ENCODE measurements around the gene PHLDB3.

PHLDB3 gene

DNA sequence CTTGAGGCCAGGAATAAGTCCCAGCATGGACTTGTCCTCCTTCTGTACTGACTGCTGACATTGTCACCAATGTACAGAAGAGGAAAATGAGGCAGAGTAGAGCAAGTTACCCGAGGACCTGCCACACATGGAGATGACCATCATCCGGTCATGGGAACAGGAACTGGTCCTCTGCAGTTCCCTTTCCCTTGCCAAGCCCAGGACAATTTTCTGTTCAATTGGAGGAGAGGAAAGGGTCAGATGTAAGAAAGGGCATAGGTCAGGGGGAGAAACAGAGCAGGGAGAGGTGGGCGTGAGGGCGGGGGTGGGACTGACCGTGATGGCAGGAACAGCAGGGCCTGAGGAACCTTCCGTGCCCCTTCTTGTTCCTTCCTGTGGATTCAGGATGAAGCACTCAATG, 18.6 kb downstream of the PHLDB3 start:
- H3K4me1 ChIP-seq (ENCODE audit: control insufficient read depth in 1 of 2, insufficient read depth in 1 of 2, low read depth in 1 of 2, low read length in 1 of 2) = no peaks in the 10 kb centered on the region
- no peak overlapping the region for H3K4me3 ChIP-seq (ENCODE audit: low read depth in 1 of 2, low read length in 1 of 2)

GRCh38 chr19:43483281-43483680, 21.3 kb downstream of the PHLDB3 start:
- Histone ChIP-seq H3K36me3 (no peaks in the 10 kb centered on the region), H3K4me3 (ENCODE audit: low read depth in 1 of 2, low read length in 1 of 2) (no peak overlapping the region)
- TF ChIP-seq CTCF (IDR thresholded peaks at IDR 0.05) = no peak

More for the DNA sequence above, 18.6 kb downstream of the PHLDB3 start:
- Histone ChIP-seq H3K27me3 (no peaks in the 10 kb centered on the region), H3K9me3 (no peaks in the 10 kb centered on the region), H3K36me3 (peaks cover 4% of the 10 kb centered on the region), H3K27ac (no peak overlapping the region)
- no peak for TF ChIP-seq CTCF (IDR thresholded peaks at IDR 0.05)

DNA sequence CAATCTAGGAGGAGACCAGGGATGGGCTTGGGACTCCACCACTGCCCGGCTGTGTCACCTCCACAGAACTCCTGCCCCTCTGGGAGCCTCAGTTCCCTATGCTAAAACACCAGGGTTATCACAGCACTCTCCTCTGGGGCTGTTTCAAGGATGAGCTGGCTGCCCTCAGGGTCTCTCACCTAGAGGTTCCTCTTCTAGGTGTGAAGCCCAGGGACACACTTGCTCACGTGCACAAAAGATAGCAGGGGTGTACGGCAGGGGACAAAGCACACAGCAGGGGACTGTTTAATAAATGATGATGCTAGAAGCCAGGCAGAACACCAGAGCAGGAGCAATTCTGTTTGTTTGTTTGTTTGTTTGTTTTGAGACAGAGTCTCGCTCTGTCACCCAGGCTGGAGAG, 22.4 kb downstream of the PHLDB3 start:
- no peak overlapping the region for H3K27ac ChIP-seq
- no peaks in the 10 kb centered on the region for H3K4me1 ChIP-seq (ENCODE audit: control insufficient read depth in 1 of 2, insufficient read depth in 1 of 2, low read depth in 1 of 2, low read length in 1 of 2)
- H3K36me3 ChIP-seq = no peaks in the 10 kb centered on the region
- TF ChIP-seq CTCF (IDR thresholded peaks at IDR 0.05) = no peak
- no peaks in the 10 kb centered on the region for H3K27me3 ChIP-seq
- no peak overlapping the region for H3K4me3 ChIP-seq (ENCODE audit: low read depth in 1 of 2, low read length in 1 of 2)
- no peaks in the 10 kb centered on the region for H3K9me3 ChIP-seq

More at GRCh38 chr19:43483281-43483680, 21.3 kb downstream of the PHLDB3 start:
- H3K27ac ChIP-seq = no peak overlapping the region
- H3K4me1 ChIP-seq (ENCODE audit: control insufficient read depth in 1 of 2, insufficient read depth in 1 of 2, low read depth in 1 of 2, low read length in 1 of 2) = no peaks in the 10 kb centered on the region
- no peaks in the 10 kb centered on the region for H3K9me3 ChIP-seq
- H3K27me3 ChIP-seq = no peaks in the 10 kb centered on the region

DNA sequence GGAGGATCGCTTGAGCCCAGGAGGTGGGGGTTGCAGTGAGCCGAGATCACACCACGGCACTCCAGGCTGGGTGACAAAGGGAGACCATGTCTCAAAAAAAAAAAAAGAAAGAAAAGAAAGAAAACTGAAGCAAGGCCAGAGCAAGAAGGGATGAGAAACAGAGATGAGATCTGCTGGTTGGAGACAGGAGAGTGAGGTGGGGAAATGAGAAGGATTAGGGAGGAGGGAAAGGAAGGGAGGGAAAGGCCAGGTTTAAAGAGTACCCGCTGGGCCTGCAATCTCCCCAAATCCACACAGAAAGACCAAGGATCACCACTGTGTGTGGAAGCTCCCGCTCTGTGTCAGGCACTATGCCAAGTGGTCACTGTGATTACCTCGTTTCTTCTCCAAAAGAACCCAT, 22.8 kb downstream of the PHLDB3 start:
- Histone ChIP-seq H3K4me1 (ENCODE audit: control insufficient read depth in 1 of 2, insufficient read depth in 1 of 2, low read depth in 1 of 2, low read length in 1 of 2) (no peaks in the 10 kb centered on the region), H3K4me3 (ENCODE audit: low read depth in 1 of 2, low read length in 1 of 2) (no peak overlapping the region), H3K27ac (no peak overlapping the region), H3K9me3 (no peaks in the 10 kb centered on the region), H3K36me3 (no peaks in the 10 kb centered on the region), H3K27me3 (no peaks in the 10 kb centered on the region)
- TF ChIP-seq CTCF (IDR thresholded peaks at IDR 0.05) = no peak

DNA sequence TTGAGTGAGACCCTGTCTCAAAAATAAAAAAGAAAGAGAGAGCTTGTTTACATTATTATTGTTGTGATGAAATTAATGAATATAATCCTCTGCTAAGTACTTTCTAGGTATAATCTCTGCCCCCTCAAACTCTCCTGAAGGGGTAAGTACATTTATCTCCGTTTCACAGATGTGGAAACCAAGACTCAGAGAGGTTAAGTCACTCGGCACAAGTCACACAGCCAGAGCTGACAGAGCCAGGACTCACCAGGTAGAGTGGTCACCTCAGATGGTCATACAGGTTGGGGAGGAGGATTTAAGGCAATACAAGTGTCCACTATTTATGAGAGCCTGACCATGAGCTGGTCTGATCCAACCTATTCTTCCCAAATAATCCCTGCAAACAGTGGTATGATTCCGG, 24.0 kb downstream of the PHLDB3 start:
- H3K9me3 ChIP-seq = no peaks in the 10 kb centered on the region
- H3K4me1 ChIP-seq (ENCODE audit: control insufficient read depth in 1 of 2, insufficient read depth in 1 of 2, low read depth in 1 of 2, low read length in 1 of 2) = peaks cover 3 to 4% of the 10 kb centered on the region in 2 experiments
- no peaks in the 10 kb centered on the region for H3K36me3 ChIP-seq
- no peak overlapping the region for H3K4me3 ChIP-seq (ENCODE audit: low read depth in 1 of 2, low read length in 1 of 2)
- no peak for TF ChIP-seq CTCF (IDR thresholded peaks at IDR 0.05)
- H3K27ac ChIP-seq = no peak overlapping the region
- H3K27me3 ChIP-seq = no peaks in the 10 kb centered on the region
